Adipocyte (in vitro differentiated cells): ENCODE measurements around the gene CDH4.

ENCODE experiments used
- DNase-seq: peaks from one replicate; pipeline ENCODE4 v3.0.0-alpha.2; 2015; ENCODE audit warnings: low read depth
- H3K27me3 ChIP-seq: replicated peaks from 2 replicates; pipeline ENCODE4 v1.7.0; 2013; ENCODE audit warnings: mild to moderate bottlenecking, low read length, moderate library complexity; ENCODE audit not compliant: control insufficient read depth, insufficient read depth
- H3K36me3 ChIP-seq: 2 replicates; pipeline ENCODE4 v1.7.0; 2013; ENCODE audit warnings: low read length, mild to moderate bottlenecking, moderate library complexity; ENCODE audit not compliant: control insufficient read depth, insufficient read depth, severe bottlenecking
- H3K4me1 ChIP-seq: 2 replicates; pipeline ENCODE4 v1.7.0; 2013; ENCODE audit warnings: mild to moderate bottlenecking, low read length, moderate library complexity; ENCODE audit not compliant: control insufficient read depth, insufficient read depth
- H3K4me3 ChIP-seq: 2 replicates; pipeline ENCODE4 v1.7.0; 2013; ENCODE audit warnings: mild to moderate bottlenecking, low read length, moderate library complexity
- H3K9ac ChIP-seq: 2 replicates; pipeline ENCODE4 v1.7.0; 2013; ENCODE audit warnings: mild to moderate bottlenecking, low read length, moderate library complexity
- H3K9me3 ChIP-seq: 2 replicates; pipeline ENCODE4 v1.7.0; 2013; ENCODE audit warnings: mild to moderate bottlenecking, low read length, moderate library complexity; ENCODE audit not compliant: control insufficient read depth

The CDH4 gene

GRCh38 chr20:61801428-61801827, 549.4 kb downstream of the CDH4 start:
- H3K4me1 ChIP-seq: peaks cover 8% of the 10 kb centered on the region
- H3K27me3 ChIP-seq: peaks cover 54% of the 10 kb centered on the region
- no peak overlapping the region for H3K4me3 ChIP-seq
- no peak overlapping the region for H3K9ac ChIP-seq
- no peak for DNase-seq
- no peaks in the 10 kb centered on the region for H3K9me3 ChIP-seq
- H3K36me3 ChIP-seq: no peaks in the 10 kb centered on the region

- DNase-seq: no peak
- Histone ChIP-seq H3K4me1 (peaks cover 8% of the 10 kb centered on the region), H3K36me3 (no peaks in the 10 kb centered on the region), H3K9me3 (no peaks in the 10 kb centered on the region), H3K9ac (no peak overlapping the region), H3K27me3 (peaks cover 58% of the 10 kb centered on the region), H3K4me3 (no peak overlapping the region)
These were observed 549.9 kb downstream of the CDH4 start for GRCh38 chr20:61801857-61802442.

GRCh38 chr20:61802721-61803311, 550.8 kb downstream of the CDH4 start:
- Histone ChIP-seq H3K4me1 (peaks cover 8% of the 10 kb centered on the region), H3K9ac (no peak overlapping the region), H3K9me3 (no peaks in the 10 kb centered on the region), H3K36me3 (no peaks in the 10 kb centered on the region), H3K4me3 (no peak overlapping the region), H3K27me3 (peaks cover 65% of the 10 kb centered on the region)
- DNase-seq: no peak

- Histone ChIP-seq H3K9ac (no peak overlapping the region), H3K4me1 (peaks cover 8% of the 10 kb centered on the region), H3K27me3 (peaks cover 72% of the 10 kb centered on the region), H3K9me3 (no peaks in the 10 kb centered on the region), H3K4me3 (peak overlapping the region; percentile 58), H3K36me3 (no peaks in the 10 kb centered on the region)
- DNase-seq: no peak
These were observed 551.4 kb downstream of the CDH4 start for GRCh38 chr20:61803416-61803914.

GRCh38 chr20:61803915-61804751, 552.1 kb downstream of the CDH4 start:
- Histone ChIP-seq H3K4me3 (peak overlapping the region; percentile 58), H3K9me3 (no peaks in the 10 kb centered on the region), H3K4me1 (peaks cover 8% of the 10 kb centered on the region), H3K27me3 (peaks cover 73% of the 10 kb centered on the region), H3K36me3 (no peaks in the 10 kb centered on the region), H3K9ac (no peak overlapping the region)
- peak; percentile 2 for DNase-seq

GRCh38 chr20:61804752-61805295, 552.8 kb downstream of the CDH4 start:
- no peaks in the 10 kb centered on the region for H3K36me3 ChIP-seq
- no peak overlapping the region for H3K9ac ChIP-seq
- no peak overlapping the region for H3K4me3 ChIP-seq
- peaks cover 8% of the 10 kb centered on the region for H3K4me1 ChIP-seq
- peaks cover 77% of the 10 kb centered on the region for H3K27me3 ChIP-seq
- no peaks in the 10 kb centered on the region for H3K9me3 ChIP-seq
- DNase-seq: no peak

GRCh38 chr20:61805365-61805764, 553.3 kb downstream of the CDH4 start:
- Histone ChIP-seq H3K4me3 (no peak overlapping the region), H3K36me3 (no peaks in the 10 kb centered on the region), H3K9me3 (no peaks in the 10 kb centered on the region), H3K4me1 (peaks cover 8% of the 10 kb centered on the region), H3K27me3 (peaks cover 80% of the 10 kb centered on the region), H3K9ac (no peak overlapping the region)
- DNase-seq: no peak

GRCh38 chr20:61805781-61806180, 553.7 kb downstream of the CDH4 start:
- H3K4me1 ChIP-seq: peaks cover 8% of the 10 kb centered on the region
- H3K9ac ChIP-seq: no peak overlapping the region
- DNase-seq: no peak
- H3K36me3 ChIP-seq: no peaks in the 10 kb centered on the region
- peaks cover 81% of the 10 kb centered on the region for H3K27me3 ChIP-seq
- no peaks in the 10 kb centered on the region for H3K9me3 ChIP-seq
- H3K4me3 ChIP-seq: no peak overlapping the region

GRCh38 chr20:61806314-61806713, 554.3 kb downstream of the CDH4 start:
- no peak overlapping the region for H3K4me3 ChIP-seq
- no peak for DNase-seq
- peaks cover 8% of the 10 kb centered on the region for H3K4me1 ChIP-seq

GRCh38 chr20:61806995-61807394, 554.9 kb downstream of the CDH4 start:
- Histone ChIP-seq H3K9me3 (no peaks in the 10 kb centered on the region), H3K4me3 (no peak overlapping the region), H3K4me1 (peaks cover 8% of the 10 kb centered on the region), H3K36me3 (no peaks in the 10 kb centered on the region), H3K27me3 (peaks cover 77% of the 10 kb centered on the region), H3K9ac (no peak overlapping the region)
- no peak for DNase-seq

More at GRCh38 chr20:61806314-61806713, 554.3 kb downstream of the CDH4 start:
- Histone ChIP-seq H3K9me3 (no peaks in the 10 kb centered on the region), H3K9ac (no peak overlapping the region), H3K36me3 (no peaks in the 10 kb centered on the region), H3K27me3 (peaks cover 81% of the 10 kb centered on the region)
